H1 (cell line): ENCODE results near the gene GPRASP2. TPM values are rescaled to one million over a fixed set of nuclear protein-coding genes. Genes with fewer than 3 reads are reported as not detected.

Experiments
- GABPA ChIP-seq: IDR thresholded peaks from 2 replicates; pipeline ENCODE4 v1.6.1; 2011; ENCODE audit warnings: mild to moderate bottlenecking, low read length, moderate library complexity, borderline replicate concordance; ENCODE audit not compliant: insufficient read depth
- MAFK ChIP-seq: IDR thresholded peaks from 2 replicates; pipeline ENCODE4 v1.6.1; 2012; ENCODE audit warnings: low read depth, mild to moderate bottlenecking, improper control_type of control experiment, low read length
- polyA plus RNA-seq, 7 experiments: library from polyadenylated mRNA; depleted of rRNA in 3 of 7; stranded (reverse) in 5 of 7; unstranded in 2 of 7; fragments of >200 nt in 5 of 7; fragments of 200-250 nt in 2 of 7; gene quantifications; 1 replicate in 5 of 7; 2 replicates in 1 of 7; 4 replicates in 1 of 7; pipeline versions ENCODE4 v1.2.1 to v1.2.3, GENCODE V29; 2011 to 2013; ENCODE audit warnings: missing spikeins in 2 of 7, mixed read lengths in 2 of 7
- total RNA-seq: library from RNA; stranded (reverse); fragmentation: NEBNext Ultra II Directional; extraction: Animal tissue kit (Norgen Biotek cat#: 25700); gene quantifications from 2 replicates; pipeline ENCODE4 v1.2.1, GENCODE V29; 2021
- TF ChIP-seq, protein P1 (sequence below): fragments of 300-600 bp; sonication (generic); IDR thresholded peaks from 2 replicates; pipeline ENCODE4 v1.7.1; 2012; ENCODE audit warnings: low read length, moderate library complexity, mild to moderate bottlenecking, inconsistent platforms; ENCODE audit not compliant: insufficient replicate concordance

The GPRASP2 gene
- total and polyA plus RNA-seq, 2 of the 8 experiments (the other 6 are each of a cell fraction or from before 2014, with no cell fraction given): 8.0 to 15.7 TPM

DNA sequence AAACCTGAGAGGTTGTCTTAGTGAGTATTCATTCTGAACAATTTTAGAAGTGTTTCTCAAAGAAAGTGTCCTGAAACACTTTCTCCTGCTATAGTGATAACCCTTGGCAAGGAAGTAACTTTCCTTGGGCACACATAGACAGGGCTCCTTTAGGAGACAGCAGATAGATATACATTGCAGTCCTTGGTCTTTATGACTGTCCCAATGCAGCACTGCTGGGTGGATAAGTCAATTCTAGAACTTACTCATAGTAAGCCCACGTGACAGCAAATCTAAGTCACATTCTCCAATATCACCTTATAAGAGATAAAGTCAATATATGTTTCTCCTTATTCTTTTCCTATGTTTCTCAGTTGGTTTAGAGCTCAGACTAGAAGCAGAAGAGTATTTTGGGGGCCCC lies 55.0 kb downstream of the GPRASP2 start (continued):
- TF ChIP-seq GABPA (no peak), MAFK (no peak)
- TF ChIP-seq, protein P1, sequence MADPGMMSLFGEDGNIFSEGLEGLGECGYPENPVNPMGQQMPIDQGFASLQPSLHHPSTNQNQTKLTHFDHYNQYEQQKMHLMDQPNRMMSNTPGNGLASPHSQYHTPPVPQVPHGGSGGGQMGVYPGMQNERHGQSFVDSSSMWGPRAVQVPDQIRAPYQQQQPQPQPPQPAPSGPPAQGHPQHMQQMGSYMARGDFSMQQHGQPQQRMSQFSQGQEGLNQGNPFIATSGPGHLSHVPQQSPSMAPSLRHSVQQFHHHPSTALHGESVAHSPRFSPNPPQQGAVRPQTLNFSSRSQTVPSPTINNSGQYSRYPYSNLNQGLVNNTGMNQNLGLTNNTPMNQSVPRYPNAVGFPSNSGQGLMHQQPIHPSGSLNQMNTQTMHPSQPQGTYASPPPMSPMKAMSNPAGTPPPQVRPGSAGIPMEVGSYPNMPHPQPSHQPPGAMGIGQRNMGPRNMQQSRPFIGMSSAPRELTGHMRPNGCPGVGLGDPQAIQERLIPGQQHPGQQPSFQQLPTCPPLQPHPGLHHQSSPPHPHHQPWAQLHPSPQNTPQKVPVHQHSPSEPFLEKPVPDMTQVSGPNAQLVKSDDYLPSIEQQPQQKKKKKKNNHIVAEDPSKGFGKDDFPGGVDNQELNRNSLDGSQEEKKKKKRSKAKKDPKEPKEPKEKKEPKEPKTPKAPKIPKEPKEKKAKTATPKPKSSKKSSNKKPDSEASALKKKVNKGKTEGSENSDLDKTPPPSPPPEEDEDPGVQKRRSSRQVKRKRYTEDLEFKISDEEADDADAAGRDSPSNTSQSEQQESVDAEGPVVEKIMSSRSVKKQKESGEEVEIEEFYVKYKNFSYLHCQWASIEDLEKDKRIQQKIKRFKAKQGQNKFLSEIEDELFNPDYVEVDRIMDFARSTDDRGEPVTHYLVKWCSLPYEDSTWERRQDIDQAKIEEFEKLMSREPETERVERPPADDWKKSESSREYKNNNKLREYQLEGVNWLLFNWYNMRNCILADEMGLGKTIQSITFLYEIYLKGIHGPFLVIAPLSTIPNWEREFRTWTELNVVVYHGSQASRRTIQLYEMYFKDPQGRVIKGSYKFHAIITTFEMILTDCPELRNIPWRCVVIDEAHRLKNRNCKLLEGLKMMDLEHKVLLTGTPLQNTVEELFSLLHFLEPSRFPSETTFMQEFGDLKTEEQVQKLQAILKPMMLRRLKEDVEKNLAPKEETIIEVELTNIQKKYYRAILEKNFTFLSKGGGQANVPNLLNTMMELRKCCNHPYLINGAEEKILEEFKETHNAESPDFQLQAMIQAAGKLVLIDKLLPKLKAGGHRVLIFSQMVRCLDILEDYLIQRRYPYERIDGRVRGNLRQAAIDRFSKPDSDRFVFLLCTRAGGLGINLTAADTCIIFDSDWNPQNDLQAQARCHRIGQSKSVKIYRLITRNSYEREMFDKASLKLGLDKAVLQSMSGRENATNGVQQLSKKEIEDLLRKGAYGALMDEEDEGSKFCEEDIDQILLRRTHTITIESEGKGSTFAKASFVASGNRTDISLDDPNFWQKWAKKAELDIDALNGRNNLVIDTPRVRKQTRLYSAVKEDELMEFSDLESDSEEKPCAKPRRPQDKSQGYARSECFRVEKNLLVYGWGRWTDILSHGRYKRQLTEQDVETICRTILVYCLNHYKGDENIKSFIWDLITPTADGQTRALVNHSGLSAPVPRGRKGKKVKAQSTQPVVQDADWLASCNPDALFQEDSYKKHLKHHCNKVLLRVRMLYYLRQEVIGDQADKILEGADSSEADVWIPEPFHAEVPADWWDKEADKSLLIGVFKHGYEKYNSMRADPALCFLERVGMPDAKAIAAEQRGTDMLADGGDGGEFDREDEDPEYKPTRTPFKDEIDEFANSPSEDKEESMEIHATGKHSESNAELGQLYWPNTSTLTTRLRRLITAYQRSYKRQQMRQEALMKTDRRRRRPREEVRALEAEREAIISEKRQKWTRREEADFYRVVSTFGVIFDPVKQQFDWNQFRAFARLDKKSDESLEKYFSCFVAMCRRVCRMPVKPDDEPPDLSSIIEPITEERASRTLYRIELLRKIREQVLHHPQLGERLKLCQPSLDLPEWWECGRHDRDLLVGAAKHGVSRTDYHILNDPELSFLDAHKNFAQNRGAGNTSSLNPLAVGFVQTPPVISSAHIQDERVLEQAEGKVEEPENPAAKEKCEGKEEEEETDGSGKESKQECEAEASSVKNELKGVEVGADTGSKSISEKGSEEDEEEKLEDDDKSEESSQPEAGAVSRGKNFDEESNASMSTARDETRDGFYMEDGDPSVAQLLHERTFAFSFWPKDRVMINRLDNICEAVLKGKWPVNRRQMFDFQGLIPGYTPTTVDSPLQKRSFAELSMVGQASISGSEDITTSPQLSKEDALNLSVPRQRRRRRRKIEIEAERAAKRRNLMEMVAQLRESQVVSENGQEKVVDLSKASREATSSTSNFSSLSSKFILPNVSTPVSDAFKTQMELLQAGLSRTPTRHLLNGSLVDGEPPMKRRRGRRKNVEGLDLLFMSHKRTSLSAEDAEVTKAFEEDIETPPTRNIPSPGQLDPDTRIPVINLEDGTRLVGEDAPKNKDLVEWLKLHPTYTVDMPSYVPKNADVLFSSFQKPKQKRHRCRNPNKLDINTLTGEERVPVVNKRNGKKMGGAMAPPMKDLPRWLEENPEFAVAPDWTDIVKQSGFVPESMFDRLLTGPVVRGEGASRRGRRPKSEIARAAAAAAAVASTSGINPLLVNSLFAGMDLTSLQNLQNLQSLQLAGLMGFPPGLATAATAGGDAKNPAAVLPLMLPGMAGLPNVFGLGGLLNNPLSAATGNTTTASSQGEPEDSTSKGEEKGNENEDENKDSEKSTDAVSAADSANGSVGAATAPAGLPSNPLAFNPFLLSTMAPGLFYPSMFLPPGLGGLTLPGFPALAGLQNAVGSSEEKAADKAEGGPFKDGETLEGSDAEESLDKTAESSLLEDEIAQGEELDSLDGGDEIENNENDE: no peak
